HepG2 (cell line): Measurements from ENCODE around the gene PYCR2. TPM values are rescaled to one million over a fixed set of nuclear protein-coding genes. Genes with fewer than 3 reads are reported as not detected.

ENCODE experiments used
- FIP1L1 ChIP-seq: fragments of 200-400 bp; formaldehyde crosslinking; IDR thresholded peaks from 2 replicates; pipeline ENCODE4 v1.6.1; 2018; ENCODE audit warnings: low read depth, mild to moderate bottlenecking, low read length, moderate library complexity, borderline replicate concordance; ENCODE audit not compliant: insufficient read depth
- LCORL ChIP-seq, 2 experiments: fragments of 450-650 bp in 1 of 2; sonication (generic) in 1 of 2; formaldehyde crosslinking in 1 of 2; IDR thresholded peaks; 2 replicates each; pipeline versions ENCODE4 v1.5.0 to v1.6.1; 2017 to 2020; ENCODE audit warnings: antibody characterized with exemption in 1 of 2, missing genetic modification reagents in 1 of 2
- NR3C1 ChIP-seq: sonication (generic); formaldehyde crosslinking; IDR thresholded peaks from 2 replicates; pipeline ENCODE4 v1.4.0; 2020; ENCODE audit warnings: missing genetic modification reagents
- REXO4 ChIP-seq: sonication (generic); formaldehyde crosslinking; IDR thresholded peaks from 2 replicates; pipeline ENCODE4 v1.8.0; 2022; ENCODE audit warnings: missing genetic modification reagents, mild to moderate bottlenecking, borderline replicate concordance
- SKI ChIP-seq: fragments of 450-650 bp; IDR thresholded peaks from one replicate; pipeline ENCODE4 v1.6.1; 2018; ENCODE audit warnings: mild to moderate bottlenecking; ENCODE audit not compliant: partially characterized antibody
- SP140L ChIP-seq: sonication (generic); formaldehyde crosslinking; IDR thresholded peaks from 2 replicates; pipeline ENCODE4 v1.4.0; 2020; ENCODE audit warnings: missing genetic modification reagents, borderline replicate concordance
- SSRP1 ChIP-seq: IDR thresholded peaks from 2 replicates; pipeline ENCODE4 v1.6.1; 2016; ENCODE audit warnings: control low read depth
- TEAD2 ChIP-seq: sonication (generic); formaldehyde crosslinking; IDR thresholded peaks from 2 replicates; pipeline ENCODE4 v1.9.0; 2021; ENCODE audit warnings: missing genetic modification reagents
- TMF1 ChIP-seq: sonication (generic); formaldehyde crosslinking; IDR thresholded peaks from 2 replicates; pipeline ENCODE4 v1.8.1; 2022; ENCODE audit warnings: low read depth, missing genetic modification reagents
- ZNF136 ChIP-seq: sonication (generic); formaldehyde crosslinking; IDR thresholded peaks from 2 replicates; pipeline ENCODE4 v1.8.1; 2022; ENCODE audit warnings: low read depth, mild to moderate bottlenecking, moderate library complexity, missing genetic modification reagents
- ZNF446 ChIP-seq: sonication (generic); formaldehyde crosslinking; IDR thresholded peaks from 2 replicates; pipeline ENCODE4 v1.5.0; 2020; ENCODE audit warnings: mild to moderate bottlenecking, missing genetic modification reagents
- ZNF720 ChIP-seq: sonication (generic); formaldehyde crosslinking; IDR thresholded peaks from 2 replicates; pipeline ENCODE4 v1.4.0; 2020; ENCODE audit warnings: missing genetic modification reagents
- ZNF749 ChIP-seq: sonication (generic); formaldehyde crosslinking; IDR thresholded peaks from 2 replicates; pipeline ENCODE4 v1.8.0; 2022; ENCODE audit warnings: mild to moderate bottlenecking, missing genetic modification reagents, moderate library complexity, borderline replicate concordance
- ZNF766 ChIP-seq: sonication (generic); formaldehyde crosslinking; IDR thresholded peaks from 2 replicates; pipeline ENCODE4 v1.5.0; 2020; ENCODE audit warnings: missing genetic modification reagents, borderline replicate concordance
- polyA plus RNA-seq, 8 experiments: library from polyadenylated mRNA; depleted of rRNA in 3 of 8; stranded (reverse) in 7 of 8; unstranded in 1 of 8; fragments of >200 nt; fragmentation: Illumina TruSeq in 4 of 8; extraction: Trizol in 4 of 8; gene quantifications; 2 replicates each; pipeline versions ENCODE4 v1.2.1 to v1.2.3, GENCODE V29; 2011 to 2016; ENCODE audit warnings: low read depth in 4 of 8, missing spikeins in 1 of 8, mixed read lengths in 1 of 8; ENCODE audit not compliant: insufficient read depth in 1 of 8
- total RNA-seq, 5 experiments: library from RNA; depleted of rRNA; stranded (reverse); fragments of >200 nt; fragmentation: Illumina TruSeq; extraction: Trizol; gene quantifications; 2 replicates each; pipeline ENCODE4 v1.2.3, GENCODE V29; 2016; ENCODE audit warnings: low read depth in 1 of 5
- TF ChIP-seq, protein P1 (sequence below): sonication (generic); formaldehyde crosslinking; IDR thresholded peaks from 2 replicates; pipeline ENCODE4 v1.9.0; 2021; ENCODE audit warnings: missing genetic modification reagents, mild to moderate bottlenecking, borderline replicate concordance
- TF ChIP-seq, protein P2 (sequence below): IDR thresholded peaks from 2 replicates; pipeline ENCODE4 v1.6.1; 2012; ENCODE audit warnings: inconsistent platforms
- TF ChIP-seq, protein P3 (sequence below): fragments of 450-650 bp; IDR thresholded peaks from 2 replicates; pipeline ENCODE4 v1.6.1; 2016
- TF ChIP-seq, protein P4 (sequence below): sonication (generic); formaldehyde crosslinking; IDR thresholded peaks from 2 replicates; pipeline ENCODE4 v1.8.0; 2022; ENCODE audit warnings: mild to moderate bottlenecking, missing genetic modification reagents; ENCODE audit not compliant: insufficient replicate concordance
- TF ChIP-seq, protein P5 (sequence below): sonication (generic); formaldehyde crosslinking; IDR thresholded peaks from 2 replicates; pipeline ENCODE4 v1.5.1; 2020; ENCODE audit warnings: missing genetic modification reagents, mild to moderate bottlenecking, borderline replicate concordance
- TF ChIP-seq, protein P6 (sequence below): sonication (generic); formaldehyde crosslinking; IDR thresholded peaks from 2 replicates; pipeline ENCODE4 v1.5.0; 2020; ENCODE audit warnings: missing genetic modification reagents

Gene PYCR2
- total and polyA plus RNA-seq, 2 of the 13 experiments (the other 11 are each of a cell fraction or from before 2014, with no cell fraction given), result 47.2 to 47.8 TPM

DNA sequence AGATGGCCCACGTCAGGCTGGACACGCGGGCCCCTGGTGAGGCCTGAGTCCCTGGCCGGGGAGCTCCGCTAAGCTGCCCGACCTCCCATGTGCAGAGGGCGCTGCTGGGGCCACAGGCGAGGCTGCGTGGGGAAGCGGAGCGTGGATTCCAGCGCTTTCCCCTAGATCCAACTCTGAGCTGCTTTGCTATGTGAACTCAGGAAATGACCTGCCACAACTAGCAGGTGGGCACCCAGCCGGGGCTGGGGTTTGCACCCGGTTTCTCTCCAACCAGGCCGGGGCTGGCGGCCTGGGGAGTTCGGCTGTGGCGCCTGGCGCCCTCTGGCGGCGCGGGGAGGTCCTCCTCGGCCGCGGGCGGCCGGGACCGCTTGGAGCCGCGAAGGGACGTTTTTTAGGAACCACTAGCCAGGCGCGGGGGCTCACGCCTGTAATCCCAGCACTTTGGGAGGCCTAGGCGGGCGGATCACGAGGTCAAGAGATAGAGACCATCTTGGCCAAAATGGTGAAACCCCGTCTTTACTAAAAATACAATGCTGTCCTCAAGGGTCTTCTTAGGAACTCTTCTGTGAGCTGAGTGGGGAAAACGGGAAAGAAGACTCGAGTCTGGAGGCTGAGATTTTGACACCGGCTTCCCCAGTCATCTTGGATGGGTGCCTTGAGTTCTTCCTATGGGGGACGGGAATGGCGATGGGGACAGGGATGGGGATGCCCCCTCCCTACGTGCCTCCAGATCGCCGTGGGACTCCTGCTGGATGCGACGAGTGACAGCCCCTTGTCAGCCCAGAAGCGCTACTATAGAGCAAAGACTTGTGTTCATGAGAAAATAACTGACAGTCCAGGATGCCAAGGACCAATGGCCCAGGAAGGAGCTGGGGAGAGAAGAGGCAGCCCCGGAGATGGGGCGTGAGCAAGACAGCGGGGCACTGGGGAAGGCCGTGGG lies 12.6 kb downstream of the PYCR2 start (continued):
- TF ChIP-seq LCORL (IDR thresholded peaks at IDR 0.05), result no peak
- 0 out of 2 replicates have a peak, but pooled peaks have one; percentile 24 for TF ChIP-seq LCORL (CRISPR knock-in tag; IDR thresholded peaks at IDR 0.05)
- no peak for TF ChIP-seq ZNF720 (CRISPR knock-in tag)
- TF ChIP-seq, protein P1, sequence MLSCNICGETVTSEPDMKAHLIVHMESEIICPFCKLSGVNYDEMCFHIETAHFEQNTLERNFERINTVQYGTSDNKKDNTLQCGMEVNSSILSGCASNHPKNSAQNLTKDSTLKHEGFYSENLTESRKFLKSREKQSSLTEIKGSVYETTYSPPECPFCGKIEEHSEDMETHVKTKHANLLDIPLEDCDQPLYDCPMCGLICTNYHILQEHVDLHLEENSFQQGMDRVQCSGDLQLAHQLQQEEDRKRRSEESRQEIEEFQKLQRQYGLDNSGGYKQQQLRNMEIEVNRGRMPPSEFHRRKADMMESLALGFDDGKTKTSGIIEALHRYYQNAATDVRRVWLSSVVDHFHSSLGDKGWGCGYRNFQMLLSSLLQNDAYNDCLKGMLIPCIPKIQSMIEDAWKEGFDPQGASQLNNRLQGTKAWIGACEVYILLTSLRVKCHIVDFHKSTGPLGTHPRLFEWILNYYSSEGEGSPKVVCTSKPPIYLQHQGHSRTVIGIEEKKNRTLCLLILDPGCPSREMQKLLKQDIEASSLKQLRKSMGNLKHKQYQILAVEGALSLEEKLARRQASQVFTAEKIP (CRISPR knock-in tag), result no peak
- TF ChIP-seq, protein P2, sequence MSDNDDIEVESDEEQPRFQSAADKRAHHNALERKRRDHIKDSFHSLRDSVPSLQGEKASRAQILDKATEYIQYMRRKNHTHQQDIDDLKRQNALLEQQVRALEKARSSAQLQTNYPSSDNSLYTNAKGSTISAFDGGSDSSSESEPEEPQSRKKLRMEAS, result peak; percentile 39; the same call in 1 of the 2 replicates
- TF ChIP-seq REXO4 (CRISPR knock-in tag), result no peak
- TF ChIP-seq, protein P3, sequence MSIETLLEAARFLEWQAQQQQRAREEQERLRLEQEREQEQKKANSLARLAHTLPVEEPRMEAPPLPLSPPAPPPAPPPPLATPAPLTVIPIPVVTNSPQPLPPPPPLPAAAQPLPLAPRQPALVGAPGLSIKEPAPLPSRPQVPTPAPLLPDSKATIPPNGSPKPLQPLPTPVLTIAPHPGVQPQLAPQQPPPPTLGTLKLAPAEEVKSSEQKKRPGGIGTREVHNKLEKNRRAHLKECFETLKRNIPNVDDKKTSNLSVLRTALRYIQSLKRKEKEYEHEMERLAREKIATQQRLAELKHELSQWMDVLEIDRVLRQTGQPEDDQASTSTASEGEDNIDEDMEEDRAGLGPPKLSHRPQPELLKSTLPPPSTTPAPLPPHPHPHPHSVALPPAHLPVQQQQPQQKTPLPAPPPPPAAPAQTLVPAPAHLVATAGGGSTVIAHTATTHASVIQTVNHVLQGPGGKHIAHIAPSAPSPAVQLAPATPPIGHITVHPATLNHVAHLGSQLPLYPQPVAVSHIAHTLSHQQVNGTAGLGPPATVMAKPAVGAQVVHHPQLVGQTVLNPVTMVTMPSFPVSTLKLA, result no peak
- no peak for TF ChIP-seq ZNF446 (CRISPR knock-in tag)
- TF ChIP-seq SSRP1, result no peak
- no peak for TF ChIP-seq TMF1 (CRISPR knock-in tag)
- TF ChIP-seq, protein P4, sequence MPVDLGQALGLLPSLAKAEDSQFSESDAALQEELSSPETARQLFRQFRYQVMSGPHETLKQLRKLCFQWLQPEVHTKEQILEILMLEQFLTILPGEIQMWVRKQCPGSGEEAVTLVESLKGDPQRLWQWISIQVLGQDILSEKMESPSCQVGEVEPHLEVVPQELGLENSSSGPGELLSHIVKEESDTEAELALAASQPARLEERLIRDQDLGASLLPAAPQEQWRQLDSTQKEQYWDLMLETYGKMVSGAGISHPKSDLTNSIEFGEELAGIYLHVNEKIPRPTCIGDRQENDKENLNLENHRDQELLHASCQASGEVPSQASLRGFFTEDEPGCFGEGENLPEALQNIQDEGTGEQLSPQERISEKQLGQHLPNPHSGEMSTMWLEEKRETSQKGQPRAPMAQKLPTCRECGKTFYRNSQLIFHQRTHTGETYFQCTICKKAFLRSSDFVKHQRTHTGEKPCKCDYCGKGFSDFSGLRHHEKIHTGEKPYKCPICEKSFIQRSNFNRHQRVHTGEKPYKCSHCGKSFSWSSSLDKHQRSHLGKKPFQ (CRISPR knock-in tag), result no peak
- 0 out of 2 replicates have a peak, but pooled peaks have one; percentile 31 for TF ChIP-seq ZNF766 (CRISPR knock-in tag)
- TF ChIP-seq, protein P5, sequence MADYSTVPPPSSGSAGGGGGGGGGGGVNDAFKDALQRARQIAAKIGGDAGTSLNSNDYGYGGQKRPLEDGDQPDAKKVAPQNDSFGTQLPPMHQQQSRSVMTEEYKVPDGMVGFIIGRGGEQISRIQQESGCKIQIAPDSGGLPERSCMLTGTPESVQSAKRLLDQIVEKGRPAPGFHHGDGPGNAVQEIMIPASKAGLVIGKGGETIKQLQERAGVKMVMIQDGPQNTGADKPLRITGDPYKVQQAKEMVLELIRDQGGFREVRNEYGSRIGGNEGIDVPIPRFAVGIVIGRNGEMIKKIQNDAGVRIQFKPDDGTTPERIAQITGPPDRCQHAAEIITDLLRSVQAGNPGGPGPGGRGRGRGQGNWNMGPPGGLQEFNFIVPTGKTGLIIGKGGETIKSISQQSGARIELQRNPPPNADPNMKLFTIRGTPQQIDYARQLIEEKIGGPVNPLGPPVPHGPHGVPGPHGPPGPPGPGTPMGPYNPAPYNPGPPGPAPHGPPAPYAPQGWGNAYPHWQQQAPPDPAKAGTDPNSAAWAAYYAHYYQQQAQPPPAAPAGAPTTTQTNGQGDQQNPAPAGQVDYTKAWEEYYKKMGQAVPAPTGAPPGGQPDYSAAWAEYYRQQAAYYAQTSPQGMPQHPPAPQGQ (CRISPR knock-in tag), result no peak
- no peak for TF ChIP-seq ZNF136 (CRISPR knock-in tag)
- no peak for TF ChIP-seq TEAD2 (CRISPR knock-in tag)
- TF ChIP-seq SKI, result no peak
- no peak for TF ChIP-seq ZNF749
- TF ChIP-seq NR3C1 (CRISPR knock-in tag), result no peak
- no peak for TF ChIP-seq FIP1L1
- TF ChIP-seq, protein P6, sequence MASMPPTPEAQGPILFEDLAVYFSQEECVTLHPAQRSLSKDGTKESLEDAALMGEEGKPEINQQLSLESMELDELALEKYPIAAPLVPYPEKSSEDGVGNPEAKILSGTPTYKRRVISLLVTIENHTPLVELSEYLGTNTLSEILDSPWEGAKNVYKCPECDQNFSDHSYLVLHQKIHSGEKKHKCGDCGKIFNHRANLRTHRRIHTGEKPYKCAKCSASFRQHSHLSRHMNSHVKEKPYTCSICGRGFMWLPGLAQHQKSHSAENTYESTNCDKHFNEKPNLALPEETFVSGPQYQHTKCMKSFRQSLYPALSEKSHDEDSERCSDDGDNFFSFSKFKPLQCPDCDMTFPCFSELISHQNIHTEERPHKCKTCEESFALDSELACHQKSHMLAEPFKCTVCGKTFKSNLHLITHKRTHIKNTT (CRISPR knock-in tag), result no peak
- no peak for TF ChIP-seq SP140L
